Measurements from ENCODE around the gene TPH2.

Gene TPH2

GRCh38 chr12:71999795-72000194 lies 61.1 kb downstream of the TPH2 start:
- H3K27me3 Mint-ChIP-seq = peaks cover 6% of the 10 kb centered on the region
- no peaks in the 10 kb centered on the region for H3K4me1 Mint-ChIP-seq (ENCODE audit: low read depth)
- no peak overlapping the region for H3K4me3 Mint-ChIP-seq
- H3K9me3 Mint-ChIP-seq = no peaks in the 10 kb centered on the region
- H3K27ac Mint-ChIP-seq = no peak overlapping the region
- no peaks in the 10 kb centered on the region for H3K36me3 Mint-ChIP-seq (ENCODE audit: low read depth)

- H3K27ac Mint-ChIP-seq = no peak overlapping the region
- no peaks in the 10 kb centered on the region for H3K36me3 Mint-ChIP-seq (ENCODE audit: low read depth)
- H3K4me1 Mint-ChIP-seq (ENCODE audit: low read depth) = no peaks in the 10 kb centered on the region
- no peak overlapping the region for H3K4me3 Mint-ChIP-seq
- H3K9me3 Mint-ChIP-seq = no peaks in the 10 kb centered on the region
- H3K27me3 Mint-ChIP-seq = peaks cover 15% of the 10 kb centered on the region
These were observed 62.5 kb downstream of the TPH2 start for GRCh38 chr12:72000969-72001648.

DNA sequence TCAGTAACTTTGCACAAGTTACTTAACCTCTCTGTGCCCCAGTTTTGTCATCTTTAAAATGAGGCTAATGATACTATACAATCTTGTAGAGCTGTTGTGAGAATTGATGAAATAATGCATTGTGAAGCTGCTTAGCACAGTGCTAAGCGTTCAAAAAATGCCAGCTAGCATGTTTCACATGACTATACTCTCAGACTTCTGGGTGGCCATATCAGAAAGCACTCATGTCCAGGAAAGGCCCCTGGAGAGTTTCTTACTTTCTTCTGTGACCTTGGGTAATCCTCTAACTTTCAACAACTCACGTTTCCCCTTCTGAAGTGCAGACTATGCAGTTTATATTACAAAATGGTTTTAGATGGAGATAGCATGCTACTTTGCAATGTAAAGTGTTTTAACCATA lies 68.1 kb downstream of the TPH2 start:
- H3K9me3 Mint-ChIP-seq = no peaks in the 10 kb centered on the region
- H3K27me3 Mint-ChIP-seq = peaks cover 27% of the 10 kb centered on the region
- H3K4me1 Mint-ChIP-seq (ENCODE audit: low read depth) = no peaks in the 10 kb centered on the region
- no peak overlapping the region for H3K27ac Mint-ChIP-seq
- H3K36me3 Mint-ChIP-seq (ENCODE audit: low read depth) = no peaks in the 10 kb centered on the region
- H3K4me3 Mint-ChIP-seq = no peak overlapping the region

GRCh38 chr12:72010356-72010755 lies 71.7 kb downstream of the TPH2 start:
- H3K4me3 Mint-ChIP-seq = no peak overlapping the region
- H3K9me3 Mint-ChIP-seq = no peaks in the 10 kb centered on the region
- H3K4me1 Mint-ChIP-seq (ENCODE audit: low read depth) = no peaks in the 10 kb centered on the region
- no peaks in the 10 kb centered on the region for H3K36me3 Mint-ChIP-seq (ENCODE audit: low read depth)
- no peak overlapping the region for H3K27ac Mint-ChIP-seq
- peaks cover 24% of the 10 kb centered on the region for H3K27me3 Mint-ChIP-seq

DNA sequence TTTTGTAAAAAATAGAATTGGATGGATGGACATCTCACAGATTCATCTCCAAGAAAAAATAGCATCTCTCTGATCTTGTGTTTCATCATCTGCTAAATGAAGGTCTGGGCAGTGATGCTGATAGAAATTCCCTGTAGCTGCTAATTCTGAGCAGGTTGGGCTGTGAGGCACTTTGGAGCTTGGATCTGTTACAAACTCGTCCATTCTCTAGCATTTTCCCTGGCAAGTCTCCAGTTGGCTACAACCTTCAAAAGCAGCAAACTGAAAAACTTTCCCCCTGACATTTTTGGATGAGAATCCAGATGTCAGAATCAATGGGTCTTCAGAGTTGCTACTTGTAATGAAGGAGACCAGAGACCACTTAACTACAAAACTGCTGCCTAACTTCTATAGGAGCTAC lies 72.7 kb downstream of the TPH2 start:
- H3K4me1 Mint-ChIP-seq (ENCODE audit: low read depth) = no peaks in the 10 kb centered on the region
- H3K4me3 Mint-ChIP-seq = no peak overlapping the region
- no peak overlapping the region for H3K27ac Mint-ChIP-seq
- H3K36me3 Mint-ChIP-seq (ENCODE audit: low read depth) = no peaks in the 10 kb centered on the region
- no peaks in the 10 kb centered on the region for H3K9me3 Mint-ChIP-seq
- H3K27me3 Mint-ChIP-seq = peaks cover 14% of the 10 kb centered on the region

GRCh38 chr12:72012874-72013273 lies 74.2 kb downstream of the TPH2 start:
- H3K9me3 Mint-ChIP-seq = no peaks in the 10 kb centered on the region
- H3K4me1 Mint-ChIP-seq (ENCODE audit: low read depth) = no peaks in the 10 kb centered on the region
- no peak overlapping the region for H3K27ac Mint-ChIP-seq
- H3K36me3 Mint-ChIP-seq (ENCODE audit: low read depth) = no peaks in the 10 kb centered on the region
- peaks cover 20% of the 10 kb centered on the region for H3K27me3 Mint-ChIP-seq
- no peak overlapping the region for H3K4me3 Mint-ChIP-seq

GRCh38 chr12:72015895-72016294 lies 77.2 kb downstream of the TPH2 start:
- peaks cover 33% of the 10 kb centered on the region for H3K27me3 Mint-ChIP-seq
- no peak overlapping the region for H3K4me3 Mint-ChIP-seq

GRCh38 chr12:72017054-72017651 lies 78.5 kb downstream of the TPH2 start:
- H3K27ac Mint-ChIP-seq = no peak overlapping the region
- no peaks in the 10 kb centered on the region for H3K36me3 Mint-ChIP-seq (ENCODE audit: low read depth)
- H3K4me1 Mint-ChIP-seq (ENCODE audit: low read depth) = no peaks in the 10 kb centered on the region
- no peak overlapping the region for H3K4me3 Mint-ChIP-seq
- H3K27me3 Mint-ChIP-seq = peaks cover 39% of the 10 kb centered on the region
- H3K9me3 Mint-ChIP-seq = no peaks in the 10 kb centered on the region

More at GRCh38 chr12:72015895-72016294, 77.2 kb downstream of the TPH2 start:
- no peaks in the 10 kb centered on the region for H3K36me3 Mint-ChIP-seq (ENCODE audit: low read depth)
- H3K27ac Mint-ChIP-seq = no peak overlapping the region
- H3K4me1 Mint-ChIP-seq (ENCODE audit: low read depth) = no peaks in the 10 kb centered on the region
- no peaks in the 10 kb centered on the region for H3K9me3 Mint-ChIP-seq

GRCh38 chr12:72018036-72018435 lies 79.4 kb downstream of the TPH2 start:
- Mint-ChIP-seq H3K4me3 (no peak overlapping the region), H3K27ac (no peak overlapping the region), H3K27me3 (peaks cover 39% of the 10 kb centered on the region), H3K4me1 (ENCODE audit: low read depth) (no peaks in the 10 kb centered on the region), H3K9me3 (no peaks in the 10 kb centered on the region), H3K36me3 (ENCODE audit: low read depth) (no peaks in the 10 kb centered on the region)

DNA sequence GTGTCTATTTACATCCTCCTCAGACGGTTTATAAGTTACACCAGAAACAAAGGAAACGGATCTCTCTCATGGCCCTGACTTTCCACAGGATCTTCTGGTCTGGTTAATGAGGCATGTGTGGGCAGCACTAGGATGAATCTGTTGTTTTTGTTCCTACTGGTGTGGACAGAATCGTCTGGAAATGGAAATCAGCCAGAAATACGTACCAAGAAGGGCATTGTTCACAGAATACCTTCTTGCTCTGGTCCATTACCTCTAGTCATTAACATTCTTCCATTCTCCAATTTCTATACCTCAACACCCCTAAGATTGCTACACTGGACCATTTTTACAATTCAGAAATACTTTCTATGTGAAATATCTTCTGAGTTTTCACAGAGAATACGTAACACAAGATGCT lies 86.0 kb downstream of the TPH2 start:
- no peak overlapping the region for H3K27ac Mint-ChIP-seq
- H3K27me3 Mint-ChIP-seq = peaks cover 14% of the 10 kb centered on the region
- no peaks in the 10 kb centered on the region for H3K4me1 Mint-ChIP-seq (ENCODE audit: low read depth)
- H3K4me3 Mint-ChIP-seq = no peak overlapping the region
- H3K36me3 Mint-ChIP-seq (ENCODE audit: low read depth) = no peaks in the 10 kb centered on the region
- H3K9me3 Mint-ChIP-seq = no peaks in the 10 kb centered on the region

GRCh38 chr12:72025524-72025923 lies 86.9 kb downstream of the TPH2 start:
- H3K4me1 Mint-ChIP-seq (ENCODE audit: low read depth) = no peaks in the 10 kb centered on the region
- no peak overlapping the region for H3K27ac Mint-ChIP-seq
- no peaks in the 10 kb centered on the region for H3K9me3 Mint-ChIP-seq
- no peaks in the 10 kb centered on the region for H3K36me3 Mint-ChIP-seq (ENCODE audit: low read depth)
- no peak overlapping the region for H3K4me3 Mint-ChIP-seq
- H3K27me3 Mint-ChIP-seq = peaks cover 9% of the 10 kb centered on the region

GRCh38 chr12:72028966-72029365 lies 90.3 kb downstream of the TPH2 start:
- Mint-ChIP-seq H3K36me3 (ENCODE audit: low read depth) (no peaks in the 10 kb centered on the region), H3K4me1 (ENCODE audit: low read depth) (no peaks in the 10 kb centered on the region), H3K4me3 (no peak overlapping the region), H3K27ac (no peak overlapping the region), H3K9me3 (no peaks in the 10 kb centered on the region), H3K27me3 (peaks cover 3% of the 10 kb centered on the region)

- no peak overlapping the region for H3K4me3 Mint-ChIP-seq
- H3K27me3 Mint-ChIP-seq = peaks cover 2% of the 10 kb centered on the region
- no peaks in the 10 kb centered on the region for H3K4me1 Mint-ChIP-seq (ENCODE audit: low read depth)
- H3K36me3 Mint-ChIP-seq (ENCODE audit: low read depth) = no peaks in the 10 kb centered on the region
- H3K27ac Mint-ChIP-seq = no peak overlapping the region
- no peaks in the 10 kb centered on the region for H3K9me3 Mint-ChIP-seq
These were observed 91.6 kb downstream of the TPH2 start for GRCh38 chr12:72030277-72030676.

- no peaks in the 10 kb centered on the region for H3K4me1 Mint-ChIP-seq (ENCODE audit: low read depth)
- no peaks in the 10 kb centered on the region for H3K9me3 Mint-ChIP-seq
- H3K4me3 Mint-ChIP-seq = no peak overlapping the region
- H3K27ac Mint-ChIP-seq = no peak overlapping the region
- no peaks in the 10 kb centered on the region for H3K36me3 Mint-ChIP-seq (ENCODE audit: low read depth)
- H3K27me3 Mint-ChIP-seq = peaks cover 7% of the 10 kb centered on the region
These were observed 92.4 kb downstream of the TPH2 start for GRCh38 chr12:72031066-72031465.

- Mint-ChIP-seq H3K36me3 (ENCODE audit: low read depth) (no peaks in the 10 kb centered on the region), H3K27ac (no peak overlapping the region), H3K27me3 (peaks cover 7% of the 10 kb centered on the region), H3K9me3 (no peaks in the 10 kb centered on the region), H3K4me3 (no peak overlapping the region), H3K4me1 (ENCODE audit: low read depth) (no peaks in the 10 kb centered on the region)
These were observed 95.3 kb downstream of the TPH2 start for GRCh38 chr12:72033991-72034390.

GRCh38 chr12:72035625-72036024 lies 97.0 kb downstream of the TPH2 start:
- Mint-ChIP-seq H3K4me3 (no peak overlapping the region), H3K4me1 (ENCODE audit: low read depth) (no peaks in the 10 kb centered on the region), H3K27me3 (peaks cover 7% of the 10 kb centered on the region), H3K27ac (no peak overlapping the region), H3K9me3 (peaks cover 4% of the 10 kb centered on the region), H3K36me3 (ENCODE audit: low read depth) (no peaks in the 10 kb centered on the region)

Measured in stimulated activated naive CD8-positive, alpha-beta T cell treated with anti-CD3 and anti-CD28 coated beads, Interleukin-15, Interleukin-2, amounts not matched to agents 100 ng/mL and 50 ng/mL, for 24 hours (primary cell).